ENCODE measurements around the gene THUMPD1. TPM values are rescaled to one million over a fixed set of nuclear protein-coding genes. Genes with fewer than 3 reads are reported as not detected.
"Not testable (repeated sequence)": the region's sequence is repeated elsewhere in the genome, so short reads cannot be mapped to it uniquely, and the experiment has no call there.

THUMPD1 gene
- total RNA-seq, 1 experiment from 2014 or later, result 27.2 TPM

GRCh38 chr16:20767577-20767976 lies 26.0 kb upstream of the THUMPD1 start:
- TF ChIP-seq CTCF (IDR thresholded peaks at IDR 0.05; ENCODE audit: insufficient read depth in 1 of 2, low read depth in 1 of 2, low read length in 1 of 2, severe bottlenecking in 1 of 2, unreplicated experiment in 1 of 2), result no peak
- DNase-seq, result no peak
- Histone ChIP-seq H3K9me3 (no peaks in the 10 kb centered on the region), H3K4me1 (peaks cover 7% of the 10 kb centered on the region; the same call in 1 of the 2 replicates), H3K27me3 (replicated peaks; ENCODE audit: control insufficient read depth, insufficient read depth, low read length) (no peaks in the 10 kb centered on the region), H3K36me3 (ENCODE audit: control insufficient read depth, insufficient read depth, low read length) (no peaks in the 10 kb centered on the region), H3K4me3 (ENCODE audit: low read depth, low read length) (no peak overlapping the region)
- no peaks in the 10 kb centered on the region for H3K4me1 Mint-ChIP-seq (ENCODE audit: low read depth, unreplicated experiment)
- BruUV-seq (replicated peaks), result no TSS peak
- H3K9me3 Mint-ChIP-seq (ENCODE audit: unreplicated experiment), result no peaks in the 10 kb centered on the region
- H3K27me3 Mint-ChIP-seq (ENCODE audit: insufficient read depth, unreplicated experiment), result peaks cover 2% of the 10 kb centered on the region
- intact Hi-C loops (cut with micrococcal nuclease; ENCODE audit: unreplicated experiment), result no loop called here
- H3K27ac Mint-ChIP-seq (ENCODE audit: unreplicated experiment), result no peak overlapping the region
- ChIA-PET CTCF (no interaction called here), POLR2A (no interaction called here)
- no peak overlapping the region for H3K4me3 Mint-ChIP-seq (ENCODE audit: unreplicated experiment)
- peaks cover 5% of the 10 kb centered on the region for H3K36me3 Mint-ChIP-seq (ENCODE audit: insufficient read depth, unreplicated experiment)

- BruUV-seq (replicated peaks), result no TSS peak
- Histone ChIP-seq H3K4me3 (ENCODE audit: low read depth, low read length) (no peak overlapping the region), H3K9me3 (no peaks in the 10 kb centered on the region), H3K4me1 (peaks cover 7% of the 10 kb centered on the region; the same call in 1 of the 2 replicates), H3K27me3 (replicated peaks; ENCODE audit: control insufficient read depth, insufficient read depth, low read length) (no peaks in the 10 kb centered on the region), H3K36me3 (ENCODE audit: control insufficient read depth, insufficient read depth, low read length) (no peaks in the 10 kb centered on the region)
- no peak for TF ChIP-seq CTCF (IDR thresholded peaks at IDR 0.05; ENCODE audit: insufficient read depth in 1 of 2, low read depth in 1 of 2, low read length in 1 of 2, severe bottlenecking in 1 of 2, unreplicated experiment in 1 of 2)
- Mint-ChIP-seq H3K4me1 (ENCODE audit: low read depth, unreplicated experiment) (no peaks in the 10 kb centered on the region), H3K36me3 (ENCODE audit: insufficient read depth, unreplicated experiment) (peaks cover 5% of the 10 kb centered on the region), H3K27ac (ENCODE audit: unreplicated experiment) (no peak overlapping the region), H3K27me3 (ENCODE audit: insufficient read depth, unreplicated experiment) (no peaks in the 10 kb centered on the region), H3K4me3 (ENCODE audit: unreplicated experiment) (no peak overlapping the region), H3K9me3 (ENCODE audit: unreplicated experiment) (no peaks in the 10 kb centered on the region)
- intact Hi-C loops (cut with micrococcal nuclease; ENCODE audit: unreplicated experiment), result no loop called here
- POLR2A ChIA-PET, result no interaction called here
- CTCF ChIA-PET, result no interaction called here
- no peak for DNase-seq
These were observed 24.7 kb upstream of the THUMPD1 start for GRCh38 chr16:20766294-20766693.

GRCh38 chr16:20765732-20766131 lies 24.1 kb upstream of the THUMPD1 start:
- Histone ChIP-seq H3K4me3 (ENCODE audit: low read depth, low read length) (no peak overlapping the region), H3K36me3 (ENCODE audit: control insufficient read depth, insufficient read depth, low read length) (no peaks in the 10 kb centered on the region), H3K4me1 (peaks cover 7% of the 10 kb centered on the region; the same call in 1 of the 2 replicates), H3K9me3 (no peaks in the 10 kb centered on the region), H3K27me3 (replicated peaks; ENCODE audit: control insufficient read depth, insufficient read depth, low read length) (no peaks in the 10 kb centered on the region)
- H3K4me1 Mint-ChIP-seq (ENCODE audit: low read depth, unreplicated experiment), result no peaks in the 10 kb centered on the region
- intact Hi-C loops (cut with micrococcal nuclease; ENCODE audit: unreplicated experiment), result no loop called here
- peaks cover 5% of the 10 kb centered on the region for H3K36me3 Mint-ChIP-seq (ENCODE audit: insufficient read depth, unreplicated experiment)
- no peak for TF ChIP-seq CTCF (IDR thresholded peaks at IDR 0.05; ENCODE audit: insufficient read depth in 1 of 2, low read depth in 1 of 2, low read length in 1 of 2, severe bottlenecking in 1 of 2, unreplicated experiment in 1 of 2)
- no TSS peak for BruUV-seq (replicated peaks)
- H3K4me3 Mint-ChIP-seq (ENCODE audit: unreplicated experiment), result no peak overlapping the region
- no peak overlapping the region for H3K27ac Mint-ChIP-seq (ENCODE audit: unreplicated experiment)
- no peaks in the 10 kb centered on the region for H3K9me3 Mint-ChIP-seq (ENCODE audit: unreplicated experiment)
- no peak for DNase-seq
- ChIA-PET CTCF (no interaction called here), POLR2A (no interaction called here)
- H3K27me3 Mint-ChIP-seq (ENCODE audit: insufficient read depth, unreplicated experiment), result no peaks in the 10 kb centered on the region

- H3K4me3 ChIP-seq (ENCODE audit: low read depth, low read length); H3K36me3 Mint-ChIP-seq (ENCODE audit: insufficient read depth, unreplicated experiment); DNase-seq; H3K4me1 ChIP-seq; BruUV-seq (replicated peaks); H3K4me1 Mint-ChIP-seq (ENCODE audit: low read depth, unreplicated experiment); intact Hi-C loops (cut with micrococcal nuclease; ENCODE audit: unreplicated experiment); H3K27me3 Mint-ChIP-seq (ENCODE audit: insufficient read depth, unreplicated experiment); H3K36me3 ChIP-seq (ENCODE audit: control insufficient read depth, insufficient read depth, low read length); H3K4me3 Mint-ChIP-seq (ENCODE audit: unreplicated experiment); H3K27me3 ChIP-seq (replicated peaks; ENCODE audit: control insufficient read depth, insufficient read depth, low read length); H3K27ac Mint-ChIP-seq (ENCODE audit: unreplicated experiment); H3K9me3 Mint-ChIP-seq (ENCODE audit: unreplicated experiment); H3K9me3 ChIP-seq: not testable (repeated sequence)
- POLR2A ChIA-PET, result interaction anchor here (1.4 kb wide), 1 partner anchor 42 kb away, joined by 5 read pairs; the partner anchor contains the start of genes ERI2 and REXO5
- CTCF ChIA-PET, result interaction anchor here (1.4 kb wide), 1 partner anchor 11 kb away, joined by 6 read pairs; no protein-coding TSS in a partner anchor
These were observed 22.8 kb upstream of the THUMPD1 start for GRCh38 chr16:20764448-20764847.

Data from Caco-2 (cell line).